Measurements from ENCODE around the gene MDM2. TPM values are rescaled to one million over a fixed set of nuclear protein-coding genes. Genes with fewer than 3 reads are reported as not detected.

MDM2 gene
- total and polyA plus RNA-seq, 2 of the 8 experiments (the other 6 are each of a cell fraction or from before 2014, with no cell fraction given), result 15.1 to 115 TPM

DNA sequence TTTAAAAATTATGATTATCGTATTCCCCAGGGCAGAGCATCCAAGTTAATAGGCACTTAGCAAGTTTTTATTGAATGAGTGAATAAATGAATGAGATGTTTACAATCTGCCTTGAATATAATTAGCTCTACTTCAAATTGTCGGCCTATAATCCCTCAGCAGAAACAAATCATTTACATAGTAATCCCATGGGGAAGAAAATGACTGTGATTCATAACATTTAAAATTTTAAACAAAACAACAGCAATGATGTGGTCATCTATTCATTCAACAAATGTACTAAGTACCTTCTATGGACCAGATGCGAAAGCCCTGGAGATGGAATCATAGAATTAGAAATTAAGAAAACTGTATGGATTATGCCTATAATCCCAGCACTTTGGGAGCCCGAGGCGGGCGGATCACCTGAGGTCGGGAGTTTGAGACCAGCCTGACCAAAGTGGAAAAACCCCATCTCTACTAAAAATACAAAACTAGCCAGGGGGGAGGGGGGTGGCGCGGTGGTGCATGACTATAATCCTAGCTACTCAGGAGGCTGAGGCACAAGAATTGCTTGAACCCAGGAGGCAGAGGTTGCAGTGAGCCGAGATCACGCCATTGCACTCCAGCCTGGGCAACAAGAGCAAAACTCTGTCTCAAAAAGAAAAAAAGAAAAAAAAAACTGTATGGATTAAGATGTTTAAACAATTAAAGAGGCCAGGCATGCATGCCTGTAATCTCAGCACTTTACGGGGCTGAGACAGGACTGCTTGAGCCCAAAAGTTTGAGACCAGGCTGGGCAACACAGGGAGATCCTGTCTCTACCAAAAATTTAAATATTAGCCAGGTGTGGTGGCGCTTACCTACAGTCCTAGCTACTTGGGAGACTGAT, 17.7 kb upstream of the MDM2 start (continued):
- TF ChIP-seq SRF (IDR thresholded peaks at IDR 0.05; ENCODE audit: low read depth, low read length) (no peak), TAF1 (IDR thresholded peaks at IDR 0.05; ENCODE audit: low read depth, low read length) (no peak), GABPA (IDR thresholded peaks at IDR 0.05; ENCODE audit: borderline replicate concordance, insufficient read depth, low read length) (no peak), RNF2 (IDR thresholded peaks at IDR 0.05; ENCODE audit: borderline replicate concordance, low read depth, low read length, missing control alignments, poor library complexity, severe bottlenecking) (no peak), SP4 (IDR thresholded peaks at IDR 0.05; ENCODE audit: low read length) (no peak), HDAC2 (IDR thresholded peaks at IDR 0.05; ENCODE audit: borderline replicate concordance in 1 of 2, low read depth in 2 of 2, low read length in 2 of 2) (no peak), KDM1A (IDR thresholded peaks at IDR 0.05; ENCODE audit: borderline replicate concordance, low read length) (no peak), CHD2 (IDR thresholded peaks at IDR 0.05; ENCODE audit: low read length) (no peak), TBP (IDR thresholded peaks at IDR 0.05; ENCODE audit: low read depth, low read length) (no peak)
- TF ChIP-seq, protein P1, sequence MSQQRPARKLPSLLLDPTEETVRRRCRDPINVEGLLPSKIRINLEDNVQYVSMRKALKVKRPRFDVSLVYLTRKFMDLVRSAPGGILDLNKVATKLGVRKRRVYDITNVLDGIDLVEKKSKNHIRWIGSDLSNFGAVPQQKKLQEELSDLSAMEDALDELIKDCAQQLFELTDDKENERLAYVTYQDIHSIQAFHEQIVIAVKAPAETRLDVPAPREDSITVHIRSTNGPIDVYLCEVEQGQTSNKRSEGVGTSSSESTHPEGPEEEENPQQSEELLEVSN (IDR thresholded peaks at IDR 0.05), result no peak

All from H1 (cell line).